MCF 10A (cell line): Measurements from ENCODE around the gene MDP1. TPM values are rescaled to one million over a fixed set of nuclear protein-coding genes. Genes with fewer than 3 reads are reported as not detected.

ENCODE experiments used
- BruUV-seq: library from RNA; stranded (reverse); fragments of 400-500 nt; replicated peaks from 2 replicates; lab custom pipeline; 2021; lab: Mats Ljungman, UMichigan
- CTCF ChIA-PET: fragments of 300-600 bp; sonication (Branson Sonifier 250); formaldehyde crosslinking; extraction: SDS; loops from one replicate; lab custom pipeline; 2021; ENCODE audit warnings: antibody characterized with exemption, inconsistent platforms; lab: Yijun Ruan, JAX
- POLR2A ChIA-PET: fragments of 300-600, 350-650 bp; sonication (Branson Sonifier 250); formaldehyde crosslinking; extraction: SDS; loops from one replicate; lab custom pipeline; 2020; ENCODE audit warnings: antibody characterized with exemption, inconsistent platforms; lab: Yijun Ruan, JAX
- DNase-seq: peaks from one replicate; pipeline ENCODE4 v3.0.0-alpha.2; 2018; ENCODE audit not compliant: unreplicated experiment
- H3K27ac Mint-ChIP-seq: one replicate; pipeline ENCODE4 v1.8.0; 2022; ENCODE audit warnings: mild to moderate bottlenecking, low read depth, mixed read lengths; ENCODE audit not compliant: unreplicated experiment
- H3K27me3 Mint-ChIP-seq: one replicate; pipeline ENCODE4 v1.8.0; 2022; ENCODE audit warnings: mixed read lengths; ENCODE audit not compliant: insufficient read depth, unreplicated experiment
- H3K36me3 Mint-ChIP-seq: one replicate; pipeline ENCODE4 v1.8.0; 2022; ENCODE audit warnings: mild to moderate bottlenecking, moderate library complexity, mixed read lengths; ENCODE audit not compliant: insufficient read depth, unreplicated experiment
- H3K4me1 Mint-ChIP-seq: one replicate; pipeline ENCODE4 v1.8.0; 2022; ENCODE audit warnings: mixed read lengths; ENCODE audit not compliant: insufficient read depth, unreplicated experiment
- H3K4me3 Mint-ChIP-seq: one replicate; pipeline ENCODE4 v1.8.0; 2022; ENCODE audit warnings: mild to moderate bottlenecking, moderate library complexity, mixed read lengths; ENCODE audit not compliant: unreplicated experiment
- H3K9me3 Mint-ChIP-seq: one replicate; pipeline ENCODE4 v1.8.0; 2022; ENCODE audit warnings: mixed read lengths; ENCODE audit not compliant: unreplicated experiment
- CTCF ChIP-seq: fragments of 200-600 bp; IDR thresholded peaks from one replicate; pipeline ENCODE4 v1.8.0; 2022; ENCODE audit warnings: antibody characterized with exemption, mild to moderate bottlenecking; ENCODE audit not compliant: unreplicated experiment
- intact Hi-C: fragments of 100-400 bp; cut with micrococcal nuclease; formaldehyde crosslinking; loops from 2 replicates; pipeline ENCODE4 v1.14.1; 2022
- total RNA-seq: library from RNA; stranded (reverse); gene quantifications from 2 replicates; pipeline ENCODE4 v1.2.3, GENCODE V29; 2022

MDP1 gene
- total RNA-seq, 1 experiment from 2014 or later, result 20.2 TPM

GRCh38 chr14:24243336-24243836 is 27.5 kb upstream of the MDP1 start:
- DNase-seq, result peak; percentile 47
- H3K4me3 Mint-ChIP-seq, result peak overlapping the region; percentile 86
- H3K27me3 Mint-ChIP-seq, result no peaks in the 10 kb centered on the region
- no TSS peak for BruUV-seq
- H3K9me3 Mint-ChIP-seq, result no peaks in the 10 kb centered on the region
- no peak for TF ChIP-seq CTCF
- peaks cover 21% of the 10 kb centered on the region for H3K4me1 Mint-ChIP-seq
- H3K27ac Mint-ChIP-seq, result peak overlapping the region; percentile 100
- CTCF ChIA-PET, result interaction anchor here (0.6 to 17.7 kb wide), 28 partner anchors 10 to 416 kb away, joined by 3 to 457 read pairs (median 4); partner anchors contain the start of genes ADCY4, CHMP4A, CIDEB and DHRS1
- H3K36me3 Mint-ChIP-seq, result peaks cover 37% of the 10 kb centered on the region
- intact Hi-C loops, result loop anchor here (1.0 to 5.0 kb wide), 5 partner anchors 27 to 231 kb away; partner anchors contain the start of genes MDP1 and TM9SF1
- POLR2A ChIA-PET, result interaction anchor here (0.8 to 4.7 kb wide), 25 partner anchors 8 to 199 kb away, joined by 3 to 187 read pairs (median 10); partner anchors contain the start of genes CHMP4A, CIDEB, DCAF11 and DHRS1

- no TSS peak for BruUV-seq
- H3K9me3 Mint-ChIP-seq, result no peaks in the 10 kb centered on the region
- H3K4me3 Mint-ChIP-seq, result peak overlapping the region; percentile 86
- peaks cover 51% of the 10 kb centered on the region for H3K36me3 Mint-ChIP-seq
- H3K4me1 Mint-ChIP-seq, result peaks cover 30% of the 10 kb centered on the region
- intact Hi-C loops, result loop anchor here (1.0 to 5.0 kb wide), 3 partner anchors 29 to 230 kb away; partner anchors contain the start of genes RABGGTA and TM9SF1
- POLR2A ChIA-PET, result interaction anchor here (0.5 to 4.7 kb wide), 37 partner anchors 9 to 1288 kb away, joined by 3 to 187 read pairs (median 7); partner anchors contain the start of genes CHMP4A, CIDEB, DCAF11 and DHRS1
- CTCF ChIA-PET, result interaction anchor here (0.6 to 17.7 kb wide), 26 partner anchors 8 to 1090 kb away, joined by 3 to 457 read pairs (median 6); partner anchors contain the start of genes ADCY4, CHMP4A, CIDEB and DHRS1
- H3K27ac Mint-ChIP-seq, result peak overlapping the region; percentile 100
- H3K27me3 Mint-ChIP-seq, result no peaks in the 10 kb centered on the region
- peak; percentile 37 for TF ChIP-seq CTCF
- peak; percentile 94 for DNase-seq
These were observed 26.1 kb upstream of the MDP1 start for GRCh38 chr14:24241829-24242443.

DNA sequence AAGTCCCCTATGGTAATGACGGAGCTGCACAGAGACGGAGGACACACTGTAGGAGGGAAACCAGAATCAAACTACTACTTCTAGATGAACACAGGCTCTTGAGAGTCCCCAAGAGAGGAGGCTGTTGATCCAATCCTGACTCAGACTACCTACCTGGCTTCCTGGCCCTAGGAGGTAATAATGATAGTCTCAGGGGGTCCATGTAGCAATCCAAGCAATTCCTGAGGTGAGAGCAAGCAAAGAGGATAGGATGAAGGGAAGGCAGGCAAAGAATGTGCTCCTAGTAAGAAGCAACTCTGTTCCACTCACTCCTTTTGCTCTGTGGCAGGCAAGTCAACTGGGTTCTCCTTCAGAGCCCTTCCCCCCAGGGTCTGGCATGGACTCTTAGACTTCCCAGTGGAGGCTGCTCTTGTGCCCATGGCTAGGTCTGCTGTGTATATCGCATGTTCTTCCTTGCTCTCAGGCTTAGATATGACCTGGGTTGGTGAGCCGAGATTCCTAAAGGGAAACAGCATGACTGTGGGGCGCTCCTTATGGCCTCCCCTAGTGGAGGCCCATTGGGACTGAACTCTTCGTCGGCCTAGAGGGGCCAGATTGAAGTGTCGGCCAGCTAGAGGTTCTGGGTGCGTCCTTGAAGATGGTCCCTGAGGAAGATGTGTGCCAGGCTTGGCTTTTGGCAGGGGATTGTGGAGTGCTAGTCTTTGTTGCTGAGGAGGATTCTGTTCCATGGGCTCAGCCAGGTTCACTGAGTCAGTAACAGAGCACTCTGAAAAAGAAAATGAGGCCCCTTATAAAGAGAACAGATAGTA is 24.4 kb upstream of the MDP1 start:
- Mint-ChIP-seq H3K9me3 (no peaks in the 10 kb centered on the region), H3K4me3 (peak overlapping the region; percentile 86), H3K27me3 (no peaks in the 10 kb centered on the region), H3K27ac (no peak overlapping the region), H3K36me3 (peaks cover 67% of the 10 kb centered on the region), H3K4me1 (peaks cover 31% of the 10 kb centered on the region)
- TF ChIP-seq CTCF, result no peak
- no TSS peak for BruUV-seq
- ChIA-PET CTCF (interaction anchor here (1.0 to 17.7 kb wide), 6 partner anchors 26 to 201 kb away, joined by 5 to 457 read pairs (median 78); partner anchors contain the start of genes ADCY4, CIDEB, DHRS1 and LTB4R), POLR2A (interaction anchor here (1.5 to 4.7 kb wide), 6 partner anchors 22 to 69 kb away, joined by 3 to 187 read pairs (median 76); partner anchors contain the start of genes CHMP4A, CIDEB, DHRS1 and LTB4R)
- intact Hi-C loops, result loop anchor here (5.0 kb wide), 2 partner anchors 43 to 228 kb away; partner anchors contain the start of gene TM9SF1
- DNase-seq, result no peak
